Measurements from ENCODE around the gene SLC1A7.

Gene SLC1A7

DNA sequence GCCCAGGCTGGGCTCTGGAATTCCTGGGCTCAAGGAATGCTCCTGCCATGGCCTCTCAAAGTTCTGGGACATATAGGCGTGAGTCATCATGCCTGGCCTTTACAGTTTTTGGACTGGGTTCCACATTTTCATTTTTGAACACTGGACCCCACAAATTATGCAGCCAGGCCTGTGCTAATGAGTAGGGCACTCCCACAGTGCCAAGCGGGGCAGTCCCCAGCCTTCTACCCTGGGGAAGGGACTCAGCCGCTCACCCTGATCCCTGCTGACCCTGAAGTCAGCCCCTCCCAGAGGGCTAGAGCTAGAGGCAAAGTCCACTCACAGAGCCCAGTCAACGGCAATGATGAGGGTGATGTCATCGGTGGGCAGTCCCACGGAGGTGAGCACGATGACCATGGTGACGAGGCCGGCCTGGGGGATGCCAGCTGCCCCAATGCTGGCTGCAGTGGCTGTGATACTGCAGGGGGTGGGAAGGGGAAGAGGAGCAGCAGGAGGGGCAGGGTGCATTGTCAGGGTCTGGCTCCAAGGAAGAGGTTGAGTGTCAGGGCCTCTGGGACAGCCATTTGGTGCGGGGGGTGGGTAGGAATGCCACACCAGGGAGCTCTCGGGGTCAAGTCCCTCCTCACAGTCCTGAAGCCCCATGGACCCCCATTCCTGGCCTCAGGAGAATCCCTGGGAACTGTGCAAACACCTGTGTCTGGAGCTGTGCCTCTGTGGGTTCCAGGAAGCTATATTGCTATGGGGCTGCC is 52.8 kb downstream of the SLC1A7 start:
- DNase-seq, result no peak

DNA sequence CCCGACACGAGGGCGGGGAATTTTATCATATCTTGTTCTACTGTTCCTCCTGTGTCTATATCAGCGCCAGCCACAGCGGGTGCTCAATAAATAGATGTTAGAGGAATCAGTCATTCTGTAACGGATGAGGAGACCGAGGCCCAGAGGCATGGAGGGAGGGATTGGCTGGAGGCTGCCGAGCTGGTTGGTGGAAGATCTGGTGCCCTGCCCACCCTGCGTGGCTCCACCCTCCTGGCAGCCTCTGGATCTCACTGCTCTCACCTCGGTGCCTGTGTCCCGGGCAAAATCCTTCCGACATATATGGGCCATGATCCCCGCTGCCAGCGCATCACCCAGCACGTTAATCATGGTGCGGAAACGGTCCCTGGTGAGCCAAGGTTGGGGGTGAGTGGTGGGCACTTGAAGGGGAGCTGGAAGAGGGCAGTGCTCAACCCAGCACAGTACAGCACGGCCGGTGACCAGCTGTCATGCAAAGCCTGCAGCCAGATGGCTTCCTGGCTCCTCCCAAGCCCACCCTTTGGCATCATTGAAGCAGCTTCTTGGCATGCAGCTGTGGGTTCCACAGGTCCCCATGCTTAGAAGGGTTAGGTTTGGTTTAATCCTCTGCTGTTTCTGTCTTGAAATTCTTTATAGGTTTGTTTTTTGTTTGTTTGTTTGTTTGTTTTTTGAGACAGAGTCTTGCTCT is 53.7 kb downstream of the SLC1A7 start:
- no peak for DNase-seq

DNA sequence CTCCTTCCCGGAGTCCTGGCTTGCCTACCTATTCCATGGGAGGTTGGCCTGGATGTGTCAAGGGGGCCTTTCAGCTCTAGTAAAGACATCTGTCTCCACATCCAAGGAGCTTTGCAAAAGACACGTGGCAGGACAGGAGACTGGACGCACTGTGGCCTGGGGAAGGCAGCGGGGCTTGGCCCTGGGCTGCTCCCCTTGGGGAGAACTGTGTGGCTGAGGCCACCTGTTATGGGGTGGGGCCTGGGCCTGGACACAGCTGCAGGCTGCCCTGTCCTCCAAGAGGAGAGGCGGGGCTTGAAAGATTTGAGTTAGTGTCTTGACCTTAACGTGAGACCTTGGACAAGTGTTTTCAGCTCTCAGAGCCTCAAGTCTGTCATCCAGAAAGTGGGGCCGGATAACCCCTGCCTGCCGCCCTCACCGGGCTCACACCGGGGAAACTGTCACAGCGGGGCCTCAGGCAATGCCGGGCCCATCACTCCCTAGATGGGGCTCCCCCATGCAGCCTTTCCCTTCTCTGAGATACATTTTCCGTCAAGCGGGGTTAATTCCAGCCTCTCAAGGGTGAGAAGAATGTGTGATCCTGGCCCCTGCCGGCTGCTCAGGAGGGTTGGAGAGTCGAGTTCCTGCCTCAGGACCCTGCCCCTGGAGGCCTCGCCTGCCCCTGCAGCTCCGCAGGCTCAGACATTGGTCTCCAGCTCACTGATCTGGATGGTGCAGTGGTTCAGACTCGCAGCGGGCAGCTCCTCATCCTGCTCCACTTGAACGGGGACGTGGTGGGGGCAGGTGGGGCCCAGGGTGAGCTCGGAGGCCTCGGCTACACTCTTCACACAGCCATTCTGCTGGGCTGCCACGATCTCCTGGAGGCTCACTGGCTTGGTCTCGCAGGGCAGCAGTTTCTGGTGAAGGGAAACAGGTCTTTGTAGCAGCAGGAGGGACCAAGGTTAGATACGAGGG is 54.8 kb downstream of the SLC1A7 start:
- DNase-seq, result no peak

DNA sequence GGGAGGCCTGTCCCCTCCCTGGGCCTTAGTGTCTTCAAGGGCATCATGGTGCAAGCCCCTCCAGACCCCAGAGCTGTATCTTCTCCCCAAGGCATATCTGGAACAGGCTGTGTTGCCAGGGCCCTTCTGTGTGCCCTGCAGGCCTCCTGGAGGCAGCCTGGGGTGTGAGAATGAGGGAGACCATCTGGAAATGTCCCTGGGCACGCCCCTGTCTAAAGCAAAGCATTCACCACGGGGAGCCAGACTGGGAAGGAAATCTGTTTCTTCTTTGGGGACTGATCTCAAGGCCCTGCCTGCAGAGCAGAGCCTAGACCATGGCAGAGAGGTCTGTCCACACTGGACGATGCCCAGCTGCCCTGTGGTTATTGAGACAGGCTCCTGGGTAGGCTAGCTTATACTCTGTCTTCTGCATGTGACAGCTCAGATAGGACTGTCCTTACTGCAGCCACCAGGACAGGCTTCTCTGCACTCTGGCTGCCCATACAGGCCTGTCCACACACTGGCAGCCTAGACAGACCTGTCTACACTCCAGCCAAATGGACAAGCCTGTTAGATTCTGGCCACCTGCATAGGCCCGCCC is 55.9 kb downstream of the SLC1A7 start:
- no peak for DNase-seq

DNA sequence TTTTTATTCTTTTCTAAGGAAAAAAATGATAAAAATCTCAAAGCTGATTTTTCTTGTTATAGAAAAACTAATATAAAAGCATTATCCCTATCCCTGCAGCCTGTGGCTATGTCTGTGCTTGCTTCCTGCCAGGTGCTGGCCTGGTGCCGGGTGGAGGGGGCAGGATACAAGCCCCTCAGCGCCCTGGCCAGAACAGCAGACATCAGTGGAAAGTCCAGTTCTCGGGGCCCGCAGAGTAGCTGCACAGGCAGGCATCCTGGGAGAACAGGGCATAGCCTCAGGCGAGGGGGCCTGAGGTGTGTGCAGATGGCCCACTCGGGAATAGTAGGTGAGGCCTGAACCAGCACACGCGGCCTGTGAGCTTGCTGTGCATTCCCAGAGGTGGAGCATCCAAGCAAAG is 57.0 kb downstream of the SLC1A7 start:
- no peak for DNase-seq

DNA sequence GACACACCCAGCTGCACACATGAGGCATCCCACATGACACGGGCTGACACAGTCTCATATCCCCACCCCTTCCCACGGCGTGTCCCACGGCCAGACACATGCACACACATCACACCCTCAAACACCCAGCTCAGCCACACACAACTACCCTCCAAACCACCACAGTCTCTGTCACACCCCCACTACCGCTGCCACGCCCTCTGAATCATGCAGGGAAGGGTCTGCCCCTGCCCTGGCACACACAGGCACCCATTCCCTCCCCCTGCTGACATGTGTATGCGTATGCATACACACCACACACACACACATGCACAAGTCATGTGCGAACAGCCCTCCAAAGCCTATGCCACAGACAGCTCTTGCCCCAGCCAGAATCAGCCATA is 57.9 kb downstream of the SLC1A7 start:
- DNase-seq, result no peak

DNA sequence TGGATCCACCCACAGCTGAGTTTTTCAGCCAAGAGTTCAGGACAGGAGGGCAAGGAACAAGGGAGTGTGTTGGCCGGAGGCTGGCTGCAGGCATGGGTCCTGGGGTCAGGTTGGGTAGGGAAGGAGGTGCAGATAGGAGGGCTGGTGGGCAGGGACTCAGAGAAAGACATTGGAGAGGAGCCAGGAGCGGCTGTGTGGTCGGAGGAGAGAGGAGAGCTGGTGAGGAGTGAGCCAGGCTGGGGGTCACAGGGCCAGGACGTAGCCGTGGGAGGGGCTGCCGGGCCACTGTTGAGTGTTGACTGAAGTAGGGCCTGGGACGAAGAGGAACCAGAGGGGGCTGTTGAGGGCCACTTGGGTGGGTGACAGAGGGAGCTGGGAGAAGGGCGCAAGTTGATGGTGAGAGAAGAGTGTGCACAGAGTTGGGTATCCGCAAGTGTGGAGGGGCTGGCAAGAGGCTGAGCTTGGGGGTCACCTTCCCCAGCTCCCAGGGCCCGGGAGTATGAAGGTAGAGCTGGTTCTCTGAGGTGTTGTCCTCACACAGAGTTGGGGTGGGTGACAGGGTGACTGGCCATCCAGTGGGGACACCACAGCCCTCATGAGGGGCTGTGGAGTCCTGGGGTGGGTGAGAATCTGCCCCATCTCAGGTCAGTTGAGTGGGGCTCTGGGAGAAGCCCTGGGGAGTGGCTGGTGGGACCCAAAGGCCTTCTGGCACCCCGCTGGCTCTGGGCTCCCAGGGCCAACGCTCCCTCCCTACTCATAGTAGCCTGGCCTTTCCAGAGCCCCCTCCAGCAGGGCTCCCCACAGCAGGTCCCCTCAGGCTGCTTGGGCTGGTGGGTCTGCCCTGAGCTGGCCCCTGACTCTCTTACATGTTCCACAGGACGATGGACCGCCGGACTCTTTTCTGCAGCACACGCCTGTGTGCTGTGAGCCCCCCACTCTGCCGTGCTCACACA is 58.5 kb downstream of the SLC1A7 start:
- DNase-seq, result no peak

DNA sequence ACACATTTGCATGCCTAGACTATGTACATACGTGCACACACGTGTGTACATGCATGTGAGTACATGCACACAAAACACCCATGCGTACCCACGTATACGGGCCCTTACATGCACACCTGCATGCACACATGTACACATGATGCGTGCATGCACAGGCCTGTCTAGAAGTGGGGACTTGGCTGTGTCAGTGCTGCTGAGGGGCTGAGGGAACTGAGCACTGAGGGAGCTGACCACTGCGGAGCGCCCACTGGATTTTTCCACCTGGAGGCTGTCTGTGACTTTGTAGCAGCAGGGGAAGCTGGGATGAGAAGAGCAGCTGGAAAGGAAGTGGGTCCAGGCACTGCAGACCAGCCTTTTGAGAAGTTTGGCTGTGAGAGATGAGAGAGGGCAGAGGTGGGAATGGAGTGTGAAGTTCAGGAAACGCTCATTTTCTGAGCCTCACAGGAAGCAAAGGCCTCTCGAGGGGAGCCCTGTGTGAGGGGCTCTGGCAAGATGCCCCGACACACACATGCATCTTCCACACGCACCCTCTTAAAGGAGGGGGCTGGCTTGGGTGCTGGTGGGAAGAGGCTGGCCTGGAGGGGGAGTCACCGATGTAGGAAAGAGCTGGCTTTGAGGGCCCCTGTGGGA is 59.5 kb downstream of the SLC1A7 start:
- DNase-seq, result no peak

DNA sequence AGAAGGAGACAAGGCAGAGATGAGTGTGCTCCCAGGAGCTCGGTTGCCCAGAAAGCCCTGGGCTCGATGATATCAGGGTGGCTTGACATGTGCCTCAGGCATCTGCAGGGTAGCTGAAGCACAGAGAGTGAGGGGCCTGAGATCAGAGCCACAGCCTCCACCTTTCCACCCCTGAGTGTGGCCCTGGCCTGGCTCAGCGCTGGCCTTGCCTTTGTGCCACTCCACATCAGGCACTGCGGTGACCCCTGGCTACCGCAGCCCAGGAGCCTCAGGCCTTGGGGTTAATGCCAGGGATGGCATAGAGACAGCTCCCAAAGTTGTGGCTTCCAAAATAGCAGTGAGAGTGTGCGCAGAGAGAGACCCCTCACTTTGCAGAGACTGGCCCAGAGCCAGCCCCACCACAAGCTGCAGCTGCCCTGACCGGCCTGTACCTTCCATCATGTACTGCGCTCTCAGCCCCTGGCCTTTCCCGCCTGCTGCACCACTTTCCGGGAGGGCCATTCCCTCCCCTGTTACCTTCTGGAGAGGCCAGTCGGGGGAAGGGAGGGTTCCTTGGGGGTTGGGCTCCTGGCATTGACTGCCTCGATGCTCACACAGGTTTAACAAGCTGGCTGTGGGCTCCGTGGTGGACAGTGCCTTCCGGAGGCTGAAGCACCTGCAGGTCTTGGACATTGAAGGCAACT is 60.9 kb downstream of the SLC1A7 start:
- DNase-seq, result no peak

DNA sequence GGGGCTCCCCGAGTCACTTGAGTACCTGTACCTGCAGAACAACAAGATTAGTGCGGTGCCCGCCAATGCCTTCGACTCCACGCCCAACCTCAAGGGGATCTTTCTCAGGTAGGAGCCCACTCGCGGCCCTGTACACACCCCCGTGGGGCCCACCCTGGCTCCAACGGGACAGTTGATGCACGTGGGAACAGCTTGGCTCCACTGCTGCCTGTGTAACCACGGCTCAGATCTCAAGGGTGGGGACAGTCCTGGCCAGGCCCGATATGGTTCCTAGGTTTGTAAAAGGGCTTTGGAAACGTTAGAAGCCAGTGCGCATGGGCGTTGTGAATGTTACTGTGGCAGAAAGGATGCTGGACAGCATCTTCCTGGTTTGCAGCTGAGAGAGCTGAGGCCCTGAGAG is 61.7 kb downstream of the SLC1A7 start:
- no peak for DNase-seq

DNA sequence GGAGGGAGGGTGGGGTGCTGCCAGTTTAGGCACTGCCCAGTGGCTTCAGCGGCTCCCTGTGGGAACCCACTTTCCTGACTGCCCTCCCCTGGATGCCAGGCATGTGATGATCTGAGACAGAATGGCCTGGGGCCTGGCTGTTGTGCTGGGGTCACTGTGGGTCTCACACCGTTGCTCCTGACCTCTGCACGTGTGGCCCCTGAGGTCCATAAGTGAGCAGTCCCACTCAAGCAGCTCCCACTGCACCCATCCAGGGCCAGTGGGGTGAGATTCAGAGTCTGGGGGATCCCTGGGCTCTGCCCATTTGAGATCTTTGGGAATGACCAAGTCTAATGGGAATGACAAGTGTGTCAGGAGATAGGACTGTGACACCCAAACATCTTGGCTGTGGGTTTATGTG is 62.4 kb downstream of the SLC1A7 start:
- no peak for DNase-seq

DNA sequence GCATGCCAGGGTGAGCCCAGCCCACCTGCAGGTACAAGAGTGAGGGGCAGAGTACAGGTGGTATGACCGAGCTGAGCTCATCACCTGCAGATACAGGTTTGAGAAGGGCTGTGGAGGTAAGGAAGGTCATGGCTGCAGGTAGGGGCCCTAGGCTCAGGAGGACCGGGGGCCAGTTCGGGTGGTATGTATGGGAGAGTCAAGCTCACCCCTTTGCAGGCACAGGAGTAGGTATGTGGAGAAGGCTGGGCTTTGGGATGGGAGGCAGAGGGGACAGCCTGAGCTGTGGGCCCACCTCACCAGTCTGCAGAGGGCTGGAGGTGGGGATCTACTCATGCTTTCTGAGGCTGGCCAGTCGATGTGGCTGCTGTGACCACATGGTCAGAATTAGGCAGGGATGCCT is 63.2 kb downstream of the SLC1A7 start:
- DNase-seq, result no peak

DNA sequence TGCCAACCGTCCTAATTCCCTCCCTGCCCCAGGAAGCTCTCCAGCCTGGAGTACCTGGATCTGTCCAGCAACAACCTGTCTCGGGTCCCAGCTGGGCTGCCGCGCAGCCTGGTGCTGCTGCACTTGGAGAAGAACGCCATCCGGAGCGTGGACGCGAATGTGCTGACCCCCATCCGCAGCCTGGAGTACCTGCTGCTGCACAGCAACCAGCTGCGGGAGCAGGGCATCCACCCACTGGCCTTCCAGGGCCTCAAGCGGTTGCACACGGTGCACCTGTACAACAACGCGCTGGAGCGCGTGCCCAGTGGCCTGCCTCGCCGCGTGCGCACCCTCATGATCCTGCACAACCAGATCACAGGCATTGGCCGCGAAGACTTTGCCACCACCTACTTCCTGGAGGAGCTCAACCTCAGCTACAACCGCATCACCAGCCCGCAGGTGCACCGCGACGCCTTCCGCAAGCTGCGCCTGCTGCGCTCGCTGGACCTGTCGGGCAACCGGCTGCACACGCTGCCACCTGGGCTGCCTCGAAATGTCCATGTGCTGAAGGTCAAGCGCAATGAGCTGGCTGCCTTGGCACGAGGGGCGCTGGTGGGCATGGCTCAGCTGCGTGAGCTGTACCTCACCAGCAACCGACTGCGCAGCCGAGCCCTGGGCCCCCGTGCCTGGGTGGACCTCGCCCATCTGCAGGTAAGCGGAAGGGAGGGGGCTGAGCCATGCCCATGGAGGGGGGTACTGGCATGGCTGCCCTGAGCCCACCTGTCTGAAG is 63.9 kb downstream of the SLC1A7 start:
- DNase-seq, result no peak

DNA sequence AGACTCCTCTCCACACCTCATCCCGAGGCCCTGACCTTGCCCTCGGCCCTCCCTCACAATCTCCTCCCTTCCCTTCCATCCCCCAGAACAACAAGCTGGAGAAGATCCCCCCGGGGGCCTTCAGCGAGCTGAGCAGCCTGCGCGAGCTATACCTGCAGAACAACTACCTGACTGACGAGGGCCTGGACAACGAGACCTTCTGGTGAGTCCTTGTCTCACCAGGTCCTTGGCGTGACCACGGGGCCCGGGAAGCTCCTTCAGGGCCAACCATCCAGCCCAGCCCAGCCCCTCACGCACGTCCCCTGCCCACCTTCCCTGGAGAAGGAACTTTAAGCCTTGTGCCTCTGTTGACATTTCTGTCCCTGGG is 64.9 kb downstream of the SLC1A7 start:
- DNase-seq, result no peak

DNA sequence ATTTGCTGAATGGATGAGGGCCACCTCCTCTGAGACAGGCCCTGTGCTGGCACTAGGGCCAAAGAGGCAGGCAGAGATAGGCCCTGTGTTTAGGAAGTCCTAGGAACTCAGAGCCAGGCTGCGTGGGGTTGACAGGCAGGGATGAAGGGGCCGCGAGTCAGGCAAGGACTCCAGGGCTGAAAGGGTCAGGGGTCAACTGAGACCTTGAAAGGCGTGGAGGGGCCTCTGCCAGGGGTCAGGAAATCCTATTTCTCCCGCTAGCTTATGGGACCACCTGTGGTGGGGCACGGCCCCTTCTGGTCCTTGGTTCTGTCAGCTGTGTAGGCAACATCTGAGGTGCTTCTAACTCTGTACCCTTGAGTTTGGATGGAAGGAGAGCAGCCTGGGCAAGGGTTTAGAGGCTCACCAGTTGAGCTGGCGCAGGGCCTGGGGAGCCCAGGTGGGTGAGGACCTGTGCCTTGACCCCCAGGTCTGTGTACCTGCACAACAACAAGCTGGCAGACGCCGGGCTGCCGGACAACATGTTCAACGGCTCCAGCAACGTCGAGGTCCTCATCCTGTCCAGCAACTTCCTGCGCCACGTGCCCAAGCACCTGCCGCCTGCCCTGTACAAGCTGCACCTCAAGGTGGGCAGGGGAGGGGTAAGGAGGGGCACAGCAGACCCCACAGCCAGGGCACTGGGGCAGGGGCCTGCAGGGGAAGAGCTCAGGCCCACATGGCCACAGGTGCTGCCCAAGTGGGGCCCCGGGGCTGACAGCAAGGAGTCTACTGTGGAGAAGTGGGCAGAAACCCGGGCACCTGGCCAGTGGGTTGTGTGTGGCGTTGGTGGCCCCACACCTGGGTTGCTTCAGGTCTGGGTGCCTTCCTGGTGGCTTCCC is 65.5 kb downstream of the SLC1A7 start:
- DNase-seq, result no peak

DNA sequence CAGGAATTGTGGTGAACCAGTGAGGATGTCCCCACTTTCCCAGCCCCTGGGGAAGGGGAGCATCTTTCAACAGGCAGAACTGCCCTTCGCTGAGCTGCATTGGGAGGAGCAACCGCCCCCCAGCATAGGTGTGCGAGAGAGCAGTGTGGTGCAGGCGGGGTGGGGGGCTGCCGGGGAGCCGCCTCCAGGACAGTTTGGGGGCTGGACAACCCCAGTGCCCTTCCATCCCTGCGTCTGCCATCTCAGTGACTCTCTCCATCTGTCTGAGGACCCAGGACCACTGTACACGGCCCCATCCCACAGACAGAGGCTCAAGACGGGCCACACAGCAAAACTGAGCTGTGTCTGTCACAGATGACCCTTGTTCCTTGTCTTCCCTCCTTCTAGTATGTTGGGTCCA is 66.3 kb downstream of the SLC1A7 start:
- no peak for DNase-seq

DNA sequence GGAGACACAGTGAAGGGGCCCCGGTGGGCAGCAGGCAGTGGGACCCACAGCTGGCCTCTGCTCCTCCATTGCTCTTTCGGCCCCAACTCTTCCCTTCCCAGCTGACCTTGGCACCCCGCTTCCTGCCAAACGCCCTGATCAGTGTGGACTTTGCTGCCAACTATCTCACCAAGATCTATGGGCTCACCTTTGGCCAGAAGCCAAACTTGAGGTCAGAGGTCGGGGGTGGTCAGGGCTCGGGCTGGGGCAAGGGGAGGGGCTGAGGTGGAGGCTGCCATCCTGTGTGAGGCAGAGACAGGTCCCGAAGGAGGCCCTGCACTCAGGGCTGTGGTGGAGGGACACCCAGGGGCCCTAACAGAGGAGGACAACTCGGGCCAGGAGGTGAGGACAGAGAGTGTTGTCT is 66.7 kb downstream of the SLC1A7 start:
- DNase-seq, result no peak

DNA sequence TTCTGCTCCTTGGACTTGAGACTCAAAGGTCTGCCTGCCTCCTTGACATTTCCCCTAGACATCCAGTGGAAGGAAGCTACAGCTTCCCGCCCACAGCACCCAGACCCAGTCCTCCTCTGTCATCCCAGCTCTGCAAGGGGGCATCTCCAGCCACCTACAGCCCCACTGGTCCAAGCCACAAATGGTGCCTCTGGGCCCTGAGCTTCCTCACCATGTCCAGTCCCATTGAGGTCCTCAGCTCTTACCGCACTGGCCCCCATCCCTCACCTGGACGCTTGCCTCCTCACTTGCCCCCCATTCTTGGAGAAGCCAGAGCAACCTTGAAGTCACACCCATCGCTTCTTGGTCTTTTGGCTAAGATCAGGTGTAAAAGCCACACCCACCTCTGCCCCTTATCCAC is 67.2 kb downstream of the SLC1A7 start:
- no peak for DNase-seq
